Bronchial epithelial cell (primary cell): ENCODE results near the gene CCDC9B. TPM values are rescaled to one million over a fixed set of nuclear protein-coding genes. Genes with fewer than 3 reads are reported as not detected.
A peak's percentile ranks its signal among the peaks of the same experiment; 100 is the strongest.

Experiments used
- DNase-seq: peaks from one replicate; pipeline ENCODE4 v3.0.0-alpha.2; 2010; ENCODE audit warnings: low read depth
- FAIRE-seq: peaks from 2 replicates; lab custom pipeline; 2011; peaks lifted over from hg19 to GRCh38; lab: Jason Lieb, UNC
- H3K27me3 ChIP-seq: 2 replicates; pipeline ENCODE4 v1.5.1; 2011; ENCODE audit warnings: low read length; ENCODE audit not compliant: control insufficient read depth, insufficient read depth
- H3K36me3 ChIP-seq: 2 replicates; pipeline ENCODE4 v1.5.1; 2011; ENCODE audit warnings: low read length; ENCODE audit not compliant: control insufficient read depth, insufficient read depth
- H3K4me3 ChIP-seq: 2 replicates; pipeline ENCODE4 v1.5.1; 2011; ENCODE audit warnings: mild to moderate bottlenecking, low read depth, low read length, control low read depth
- CTCF ChIP-seq: IDR thresholded peaks from 2 replicates; pipeline ENCODE4 v1.5.1; 2011; ENCODE audit warnings: mild to moderate bottlenecking, moderate library complexity, low read length, control low read depth, inconsistent platforms; ENCODE audit not compliant: insufficient read depth, severe bottlenecking
- total RNA-seq: library from RNA; depleted of rRNA; stranded (reverse); fragments of >200 nt; gene quantifications from 2 replicates; pipeline ENCODE4 v1.2.1, GENCODE V29; 2014

The CCDC9B gene
- total RNA-seq, 1 donor from 2014 or later: 12.1 TPM

GRCh38 chr15:40348474-40348870 lies 7.7 kb upstream of the CCDC9B start:
- peaks cover 4% of the 10 kb centered on the region for H3K27me3 ChIP-seq
- H3K36me3 ChIP-seq: no peaks in the 10 kb centered on the region
- DNase-seq (no peak), FAIRE-seq (no peak)
- H3K4me3 ChIP-seq: no peak overlapping the region
- TF ChIP-seq CTCF: no peak

- FAIRE-seq: no peak
- Histone ChIP-seq H3K36me3 (no peaks in the 10 kb centered on the region), H3K27me3 (peaks cover 2% of the 10 kb centered on the region), H3K4me3 (no peak overlapping the region)
- DNase-seq: no peak
- TF ChIP-seq CTCF: no peak
Observed at GRCh38 chr15:40347559-40348473, 7.1 kb upstream of the CCDC9B start.

- peaks cover 2% of the 10 kb centered on the region for H3K27me3 ChIP-seq
- peak; percentile 23 for FAIRE-seq
Observed at GRCh38 chr15:40346579-40347558, 6.1 kb upstream of the CCDC9B start.

GRCh38 chr15:40345867-40346578 lies 5.3 kb upstream of the CCDC9B start:
- H3K36me3 ChIP-seq: no peaks in the 10 kb centered on the region
- peak; percentile 18 for FAIRE-seq

More at GRCh38 chr15:40346579-40347558, 6.1 kb upstream of the CCDC9B start:
- no peak for DNase-seq
- Histone ChIP-seq H3K36me3 (no peaks in the 10 kb centered on the region), H3K4me3 (no peak overlapping the region)
- no peak for TF ChIP-seq CTCF

More at GRCh38 chr15:40345867-40346578, 5.3 kb upstream of the CCDC9B start:
- Histone ChIP-seq H3K27me3 (peaks cover 2% of the 10 kb centered on the region), H3K4me3 (no peak overlapping the region)
- DNase-seq: no peak
- no peak for TF ChIP-seq CTCF
